GM23338 (cell line): ENCODE measurements around the gene SPTA1. TPM values are rescaled to one million over a fixed set of nuclear protein-coding genes. Genes with fewer than 3 reads are reported as not detected.

Experiments
- ATAC-seq: fragments of 200-7000 bp; cut with Tn5 transposase; 3 replicates; pipeline ENCODE4 v1.9.1; 2020
- DNase-seq: peaks from one replicate; pipeline ENCODE4 v3.0.0-alpha.2; 2015; ENCODE audit warnings: low spot score
- H2AFZ ChIP-seq: fragments of 200-600 bp; sonication (generic); 2 replicates; pipeline ENCODE4 v1.8.0; 2016; ENCODE audit warnings: antibody characterized with exemption, mild to moderate bottlenecking, moderate library complexity
- H3F3A ChIP-seq: fragments of 200-600 bp; sonication (generic); replicated peaks from 2 replicates; pipeline ENCODE4 v1.8.0; 2017; ENCODE audit warnings: antibody characterized with exemption, mixed run types, low read depth
- H3K27ac ChIP-seq: fragments of 200-600 bp; sonication (generic); 2 replicates; pipeline ENCODE4 v1.6.1; 2016; ENCODE audit warnings: low read depth
- H3K27me3 ChIP-seq: fragments of 200-600 bp; sonication (generic); 2 replicates; pipeline ENCODE4 v1.8.0; 2016; ENCODE audit warnings: mild to moderate bottlenecking, mixed run types, moderate library complexity; ENCODE audit not compliant: insufficient read depth
- H3K36me3 ChIP-seq: fragments of 200-600 bp; sonication (generic); 2 replicates; pipeline ENCODE4 v1.8.0; 2016; ENCODE audit warnings: mild to moderate bottlenecking; ENCODE audit not compliant: insufficient read depth
- H3K4me1 ChIP-seq: fragments of 200-600 bp; sonication (generic); 2 replicates; pipeline ENCODE4 v1.8.0; 2016; ENCODE audit warnings: mild to moderate bottlenecking, moderate library complexity; ENCODE audit not compliant: insufficient read depth
- H3K4me2 ChIP-seq: fragments of 200-600 bp; sonication (generic); 2 replicates; pipeline ENCODE4 v1.7.1; 2017; ENCODE audit warnings: mixed run types
- H3K4me3 ChIP-seq: fragments of 200-600 bp; sonication (generic); 2 replicates; pipeline ENCODE4 v1.6.1; 2016; ENCODE audit warnings: mixed run types
- H3K79me2 ChIP-seq: fragments of 200-600 bp; sonication (generic); replicated peaks from 2 replicates; pipeline ENCODE4 v1.8.0; 2017; ENCODE audit warnings: mild to moderate bottlenecking; ENCODE audit not compliant: insufficient read depth
- H3K9me2 ChIP-seq: fragments of 200-600 bp; sonication (generic); 2 replicates; pipeline ENCODE4 v1.8.0; 2017; ENCODE audit not compliant: insufficient read depth
- H4K20me1 ChIP-seq: fragments of 200-600 bp; sonication (generic); replicated peaks from 2 replicates; pipeline ENCODE4 v1.8.0; 2017; ENCODE audit warnings: mild to moderate bottlenecking; ENCODE audit not compliant: insufficient read depth
- H3K27ac Mint-ChIP-seq: 2 replicates; pipeline ENCODE4 v1.8.0; 2020; ENCODE audit warnings: inconsistent platforms, mild to moderate bottlenecking, moderate library complexity, mixed read lengths
- H3K27me3 Mint-ChIP-seq: 3 replicates; pipeline ENCODE4 v1.8.0; 2022; ENCODE audit warnings: low read depth, mild to moderate bottlenecking, moderate library complexity, mixed read lengths, inconsistent platforms; ENCODE audit not compliant: insufficient read depth, poor library complexity
- H3K36me3 Mint-ChIP-seq: 3 replicates; pipeline ENCODE4 v1.8.0; 2021; ENCODE audit warnings: low read depth, mild to moderate bottlenecking, inconsistent platforms, moderate library complexity, mixed read lengths
- H3K4me1 Mint-ChIP-seq: 3 replicates; pipeline ENCODE4 v1.8.0; 2020; ENCODE audit warnings: mild to moderate bottlenecking, inconsistent platforms, mixed read lengths
- H3K4me3 Mint-ChIP-seq: 3 replicates; pipeline ENCODE4 v1.8.0; 2021; ENCODE audit warnings: moderate library complexity, mild to moderate bottlenecking, inconsistent platforms, mixed read lengths
- H3K9me3 Mint-ChIP-seq: 3 replicates; pipeline ENCODE4 v1.8.0; 2020; ENCODE audit warnings: moderate library complexity, mild to moderate bottlenecking, inconsistent platforms, mixed read lengths
- CREB1 ChIP-seq: fragments of 250-450 bp; sonication (Bioruptor Pico); IDR thresholded peaks from 2 replicates; pipeline ENCODE4 v1.5.0; 2020; ENCODE audit warnings: low read depth, mild to moderate bottlenecking, moderate library complexity
- EZH2phosphoT487 ChIP-seq: fragments of 200-600 bp; sonication (generic); IDR thresholded peaks from one replicate; pipeline ENCODE4 v1.8.1; 2018; ENCODE audit warnings: antibody characterized with exemption; ENCODE audit not compliant: unreplicated experiment
- JUNB ChIP-seq: IDR thresholded peaks from one replicate; pipeline ENCODE4 v1.6.1; 2016; ENCODE audit warnings: antibody characterized with exemption; ENCODE audit not compliant: unreplicated experiment
- NANOG ChIP-seq: IDR thresholded peaks from 2 replicates; pipeline ENCODE4 v1.6.1; 2016; ENCODE audit warnings: antibody characterized with exemption, borderline replicate concordance
- STAT1 ChIP-seq: IDR thresholded peaks from one replicate; pipeline ENCODE4 v1.6.1; 2016; ENCODE audit warnings: antibody characterized with exemption; ENCODE audit not compliant: unreplicated experiment
- long read RNA-seq: library from polyadenylated mRNA; unstranded; transcript quantifications from one replicate; pipeline ENCODE4 v2.0.0, GENCODE V29; 2020; ENCODE audit not compliant: unreplicated experiment
- polyA plus RNA-seq: library from polyadenylated mRNA; unstranded; fragments of >200 nt; fragmentation: Nextera tagmentation; extraction: Ambion mirVana; gene quantifications from 2 replicates; pipeline ENCODE4 v1.2.1, GENCODE V29; 2016
- total RNA-seq: library from RNA; depleted of rRNA; stranded (reverse); fragments of >200 nt; shearing (Covaris generic); gene quantifications from 2 replicates; pipeline ENCODE4 v1.2.3, GENCODE V29; 2014; rRNA removed
- TF ChIP-seq, protein P1 (sequence below): IDR thresholded peaks from 2 replicates; pipeline ENCODE4 v1.6.1; 2016; ENCODE audit warnings: antibody characterized with exemption
- TF ChIP-seq, protein P2 (sequence below), 2 experiments: fragments of 200-600 bp in 1 of 2; sonication (generic) in 1 of 2; conservative IDR thresholded peaks; 2 replicates each; pipeline versions ENCODE4 v1.5.1 to v1.6.1; 2016 to 2017; ENCODE audit warnings: antibody characterized with exemption in 2 of 2, low read depth in 2 of 2, mild to moderate bottlenecking in 2 of 2, moderate library complexity in 1 of 2
- TF ChIP-seq, protein P3 (sequence below): fragments of 250-450 bp; sonication (Bioruptor Pico); IDR thresholded peaks from 2 replicates; pipeline ENCODE4 v1.5.0; 2020; ENCODE audit warnings: mild to moderate bottlenecking, moderate library complexity
- TF ChIP-seq, protein P4 (sequence below): IDR thresholded peaks from one replicate; pipeline ENCODE4 v1.6.1; 2018; ENCODE audit warnings: antibody characterized with exemption; ENCODE audit not compliant: unreplicated experiment

Gene SPTA1
- not detected in 2 replicates for total RNA-seq
- not detected in 2 replicates for polyA plus RNA-seq
- long read RNA-seq = 0 reads

DNA sequence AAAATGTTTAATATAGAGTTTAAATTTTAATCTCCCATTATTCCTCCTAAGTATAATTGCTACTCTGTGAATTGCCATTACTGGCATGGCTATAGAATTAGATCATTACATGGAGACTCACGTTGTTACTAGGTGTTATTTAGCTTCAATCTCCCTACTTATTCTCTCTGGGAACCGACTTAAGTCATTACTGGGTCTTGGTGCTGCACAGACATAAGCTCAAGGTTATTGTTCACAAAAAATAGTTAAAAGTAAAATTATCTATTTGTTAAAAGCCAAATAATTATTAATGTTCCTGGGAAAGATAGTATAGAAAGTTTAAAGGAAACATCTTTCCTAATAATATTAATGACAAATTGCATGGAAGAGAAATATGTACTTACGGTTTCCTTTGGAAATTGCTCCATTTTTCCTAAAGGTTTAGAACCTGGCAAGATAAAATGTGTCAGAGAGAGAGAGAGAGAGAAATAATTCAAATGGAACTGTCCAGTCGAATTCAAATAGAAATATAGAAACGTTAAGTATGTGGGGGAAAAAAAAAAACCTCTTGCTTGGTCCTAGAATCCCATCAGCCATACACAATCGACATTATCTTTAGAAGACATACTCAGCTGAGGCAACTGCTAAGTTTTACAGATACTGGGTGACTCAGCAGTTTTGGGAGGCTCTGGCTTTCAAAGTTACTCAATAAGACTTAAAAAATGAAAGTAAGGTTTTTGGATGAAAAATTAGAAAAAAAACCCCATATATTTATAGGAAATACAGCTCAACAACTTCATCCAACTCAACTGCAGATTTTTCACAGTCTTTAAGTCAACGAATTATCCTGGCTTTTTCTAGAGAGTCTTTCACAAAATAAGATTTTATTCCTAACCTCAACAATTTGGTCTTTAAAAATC is at the start of gene SPTA1:
Gene SPTA1 (minus strand): TSS at position 605 of the 899 bp plus-strand sequence. CDS start 198 bp downstream, at position 407.
- Mint-ChIP-seq H3K4me1 (no peaks in the 10 kb centered on the region), H3K27ac (no peak within 1 kb of the TSS), H3K4me3 (no peak within 1 kb of the TSS), H3K36me3 (no peaks in the 10 kb centered on the region), H3K9me3 (no peaks in the 10 kb centered on the region), H3K27me3 (no peaks in the 10 kb centered on the region)
- Histone ChIP-seq H3F3A (no peaks in the 10 kb centered on the region), H3K27me3 (no peaks in the 10 kb centered on the region), H4K20me1 (no peaks in the 10 kb centered on the region), H3K9me2 (no peaks in the 10 kb centered on the region), H3K79me2 (no peaks in the 10 kb centered on the region), H3K4me2 (no peak within 1 kb of the TSS), H3K4me1 (no peaks in the 10 kb centered on the region), H3K36me3 (no peaks in the 10 kb centered on the region), H3K4me3 (no peak within 1 kb of the TSS), H3K27ac (no peak within 1 kb of the TSS), H2AFZ (peak within 1 kb of the TSS; percentile 39)
- TF ChIP-seq STAT1 (no peak), JUNB (no peak), CREB1 (CRISPR knock-in tag) (no peak), EZH2phosphoT487 (no peak), NANOG (no peak)
- TF ChIP-seq, protein P1, sequence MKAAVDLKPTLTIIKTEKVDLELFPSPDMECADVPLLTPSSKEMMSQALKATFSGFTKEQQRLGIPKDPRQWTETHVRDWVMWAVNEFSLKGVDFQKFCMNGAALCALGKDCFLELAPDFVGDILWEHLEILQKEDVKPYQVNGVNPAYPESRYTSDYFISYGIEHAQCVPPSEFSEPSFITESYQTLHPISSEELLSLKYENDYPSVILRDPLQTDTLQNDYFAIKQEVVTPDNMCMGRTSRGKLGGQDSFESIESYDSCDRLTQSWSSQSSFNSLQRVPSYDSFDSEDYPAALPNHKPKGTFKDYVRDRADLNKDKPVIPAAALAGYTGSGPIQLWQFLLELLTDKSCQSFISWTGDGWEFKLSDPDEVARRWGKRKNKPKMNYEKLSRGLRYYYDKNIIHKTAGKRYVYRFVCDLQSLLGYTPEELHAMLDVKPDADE = no peak
- TF ChIP-seq, protein P2, sequence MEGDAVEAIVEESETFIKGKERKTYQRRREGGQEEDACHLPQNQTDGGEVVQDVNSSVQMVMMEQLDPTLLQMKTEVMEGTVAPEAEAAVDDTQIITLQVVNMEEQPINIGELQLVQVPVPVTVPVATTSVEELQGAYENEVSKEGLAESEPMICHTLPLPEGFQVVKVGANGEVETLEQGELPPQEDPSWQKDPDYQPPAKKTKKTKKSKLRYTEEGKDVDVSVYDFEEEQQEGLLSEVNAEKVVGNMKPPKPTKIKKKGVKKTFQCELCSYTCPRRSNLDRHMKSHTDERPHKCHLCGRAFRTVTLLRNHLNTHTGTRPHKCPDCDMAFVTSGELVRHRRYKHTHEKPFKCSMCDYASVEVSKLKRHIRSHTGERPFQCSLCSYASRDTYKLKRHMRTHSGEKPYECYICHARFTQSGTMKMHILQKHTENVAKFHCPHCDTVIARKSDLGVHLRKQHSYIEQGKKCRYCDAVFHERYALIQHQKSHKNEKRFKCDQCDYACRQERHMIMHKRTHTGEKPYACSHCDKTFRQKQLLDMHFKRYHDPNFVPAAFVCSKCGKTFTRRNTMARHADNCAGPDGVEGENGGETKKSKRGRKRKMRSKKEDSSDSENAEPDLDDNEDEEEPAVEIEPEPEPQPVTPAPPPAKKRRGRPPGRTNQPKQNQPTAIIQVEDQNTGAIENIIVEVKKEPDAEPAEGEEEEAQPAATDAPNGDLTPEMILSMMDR (conservative IDR thresholded peaks at IDR 0.05; ENCODE audit: low read depth in 2 of 2) = no peak
- TF ChIP-seq, protein P3, sequence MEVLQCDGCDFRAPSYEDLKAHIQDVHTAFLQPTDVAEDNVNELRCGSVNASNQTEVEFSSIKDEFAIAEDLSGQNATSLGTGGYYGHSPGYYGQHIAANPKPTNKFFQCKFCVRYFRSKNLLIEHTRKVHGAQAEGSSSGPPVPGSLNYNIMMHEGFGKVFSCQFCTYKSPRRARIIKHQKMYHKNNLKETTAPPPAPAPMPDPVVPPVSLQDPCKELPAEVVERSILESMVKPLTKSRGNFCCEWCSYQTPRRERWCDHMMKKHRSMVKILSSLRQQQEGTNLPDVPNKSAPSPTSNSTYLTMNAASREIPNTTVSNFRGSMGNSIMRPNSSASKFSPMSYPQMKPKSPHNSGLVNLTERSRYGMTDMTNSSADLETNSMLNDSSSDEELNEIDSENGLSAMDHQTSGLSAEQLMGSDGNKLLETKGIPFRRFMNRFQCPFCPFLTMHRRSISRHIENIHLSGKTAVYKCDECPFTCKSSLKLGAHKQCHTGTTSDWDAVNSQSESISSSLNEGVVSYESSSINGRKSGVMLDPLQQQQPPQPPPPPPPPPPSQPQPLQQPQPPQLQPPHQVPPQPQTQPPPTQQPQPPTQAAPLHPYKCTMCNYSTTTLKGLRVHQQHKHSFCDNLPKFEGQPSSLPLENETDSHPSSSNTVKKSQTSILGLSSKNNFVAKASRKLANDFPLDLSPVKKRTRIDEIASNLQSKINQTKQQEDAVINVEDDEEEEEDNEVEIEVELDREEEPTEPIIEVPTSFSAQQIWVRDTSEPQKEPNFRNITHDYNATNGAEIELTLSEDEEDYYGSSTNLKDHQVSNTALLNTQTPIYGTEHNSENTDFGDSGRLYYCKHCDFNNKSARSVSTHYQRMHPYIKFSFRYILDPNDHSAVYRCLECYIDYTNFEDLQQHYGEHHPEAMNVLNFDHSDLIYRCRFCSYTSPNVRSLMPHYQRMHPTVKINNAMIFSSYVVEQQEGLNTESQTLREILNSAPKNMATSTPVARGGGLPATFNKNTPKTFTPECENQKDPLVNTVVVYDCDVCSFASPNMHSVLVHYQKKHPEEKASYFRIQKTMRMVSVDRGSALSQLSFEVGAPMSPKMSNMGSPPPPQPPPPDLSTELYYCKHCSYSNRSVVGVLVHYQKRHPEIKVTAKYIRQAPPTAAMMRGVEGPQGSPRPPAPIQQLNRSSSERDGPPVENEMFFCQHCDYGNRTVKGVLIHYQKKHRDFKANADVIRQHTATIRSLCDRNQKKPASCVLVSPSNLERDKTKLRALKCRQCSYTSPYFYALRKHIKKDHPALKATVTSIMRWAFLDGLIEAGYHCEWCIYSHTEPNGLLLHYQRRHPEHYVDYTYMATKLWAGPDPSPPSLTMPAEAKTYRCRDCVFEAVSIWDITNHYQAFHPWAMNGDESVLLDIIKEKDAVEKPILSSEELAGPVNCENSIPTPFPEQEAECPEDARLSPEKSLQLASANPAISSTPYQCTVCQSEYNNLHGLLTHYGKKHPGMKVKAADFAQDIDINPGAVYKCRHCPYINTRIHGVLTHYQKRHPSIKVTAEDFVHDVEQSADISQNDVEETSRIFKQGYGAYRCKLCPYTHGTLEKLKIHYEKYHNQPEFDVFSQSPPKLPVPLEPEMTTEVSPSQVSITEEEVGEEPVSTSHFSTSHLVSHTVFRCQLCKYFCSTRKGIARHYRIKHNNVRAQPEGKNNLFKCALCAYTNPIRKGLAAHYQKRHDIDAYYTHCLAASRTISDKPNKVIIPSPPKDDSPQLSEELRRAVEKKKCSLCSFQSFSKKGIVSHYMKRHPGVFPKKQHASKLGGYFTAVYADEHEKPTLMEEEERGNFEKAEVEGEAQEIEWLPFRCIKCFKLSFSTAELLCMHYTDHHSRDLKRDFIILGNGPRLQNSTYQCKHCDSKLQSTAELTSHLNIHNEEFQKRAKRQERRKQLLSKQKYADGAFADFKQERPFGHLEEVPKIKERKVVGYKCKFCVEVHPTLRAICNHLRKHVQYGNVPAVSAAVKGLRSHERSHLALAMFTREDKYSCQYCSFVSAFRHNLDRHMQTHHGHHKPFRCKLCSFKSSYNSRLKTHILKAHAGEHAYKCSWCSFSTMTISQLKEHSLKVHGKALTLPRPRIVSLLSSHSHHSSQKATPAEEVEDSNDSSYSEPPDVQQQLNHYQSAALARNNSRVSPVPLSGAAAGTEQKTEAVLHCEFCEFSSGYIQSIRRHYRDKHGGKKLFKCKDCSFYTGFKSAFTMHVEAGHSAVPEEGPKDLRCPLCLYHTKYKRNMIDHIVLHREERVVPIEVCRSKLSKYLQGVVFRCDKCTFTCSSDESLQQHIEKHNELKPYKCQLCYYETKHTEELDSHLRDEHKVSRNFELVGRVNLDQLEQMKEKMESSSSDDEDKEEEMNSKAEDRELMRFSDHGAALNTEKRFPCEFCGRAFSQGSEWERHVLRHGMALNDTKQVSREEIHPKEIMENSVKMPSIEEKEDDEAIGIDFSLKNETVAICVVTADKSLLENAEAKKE (CRISPR knock-in tag) = no peak
- TF ChIP-seq, protein P4, sequence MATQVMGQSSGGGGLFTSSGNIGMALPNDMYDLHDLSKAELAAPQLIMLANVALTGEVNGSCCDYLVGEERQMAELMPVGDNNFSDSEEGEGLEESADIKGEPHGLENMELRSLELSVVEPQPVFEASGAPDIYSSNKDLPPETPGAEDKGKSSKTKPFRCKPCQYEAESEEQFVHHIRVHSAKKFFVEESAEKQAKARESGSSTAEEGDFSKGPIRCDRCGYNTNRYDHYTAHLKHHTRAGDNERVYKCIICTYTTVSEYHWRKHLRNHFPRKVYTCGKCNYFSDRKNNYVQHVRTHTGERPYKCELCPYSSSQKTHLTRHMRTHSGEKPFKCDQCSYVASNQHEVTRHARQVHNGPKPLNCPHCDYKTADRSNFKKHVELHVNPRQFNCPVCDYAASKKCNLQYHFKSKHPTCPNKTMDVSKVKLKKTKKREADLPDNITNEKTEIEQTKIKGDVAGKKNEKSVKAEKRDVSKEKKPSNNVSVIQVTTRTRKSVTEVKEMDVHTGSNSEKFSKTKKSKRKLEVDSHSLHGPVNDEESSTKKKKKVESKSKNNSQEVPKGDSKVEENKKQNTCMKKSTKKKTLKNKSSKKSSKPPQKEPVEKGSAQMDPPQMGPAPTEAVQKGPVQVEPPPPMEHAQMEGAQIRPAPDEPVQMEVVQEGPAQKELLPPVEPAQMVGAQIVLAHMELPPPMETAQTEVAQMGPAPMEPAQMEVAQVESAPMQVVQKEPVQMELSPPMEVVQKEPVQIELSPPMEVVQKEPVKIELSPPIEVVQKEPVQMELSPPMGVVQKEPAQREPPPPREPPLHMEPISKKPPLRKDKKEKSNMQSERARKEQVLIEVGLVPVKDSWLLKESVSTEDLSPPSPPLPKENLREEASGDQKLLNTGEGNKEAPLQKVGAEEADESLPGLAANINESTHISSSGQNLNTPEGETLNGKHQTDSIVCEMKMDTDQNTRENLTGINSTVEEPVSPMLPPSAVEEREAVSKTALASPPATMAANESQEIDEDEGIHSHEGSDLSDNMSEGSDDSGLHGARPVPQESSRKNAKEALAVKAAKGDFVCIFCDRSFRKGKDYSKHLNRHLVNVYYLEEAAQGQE = no peak
- ATAC-seq = no peak
- DNase-seq = no peak
